Inflammatory macrophage treated with lipopolysaccharide for 4 hours (primary cell): ENCODE data around the gene ABHD12.
A peak's percentile ranks its signal among the peaks of the same experiment; 100 is the strongest.
"Not testable (repeated sequence)": the region's sequence is repeated elsewhere in the genome, so short reads cannot be mapped to it uniquely, and the experiment has no call there.

Experiments
- DNase-seq: peaks from one replicate; pipeline ENCODE4 v3.0.0-alpha.2; 2020

Gene ABHD12

GRCh38 chr20:25353353-25353746, 37.3 kb downstream of the ABHD12 start:
- no peak for DNase-seq

GRCh38 chr20:25352746-25353145, 37.9 kb downstream of the ABHD12 start:
- no peak for DNase-seq

- no peak for DNase-seq
These were observed 39.6 kb downstream of the ABHD12 start for GRCh38 chr20:25351024-25351360.

GRCh38 chr20:25346349-25346748, 44.3 kb downstream of the ABHD12 start:
- DNase-seq: no peak

- DNase-seq: no peak
These were observed 44.9 kb downstream of the ABHD12 start for GRCh38 chr20:25345721-25346120.

- no peak for DNase-seq
These were observed 46.0 kb downstream of the ABHD12 start for GRCh38 chr20:25344634-25345033.

GRCh38 chr20:25341716-25342680, 48.6 kb downstream of the ABHD12 start:
- no peak for DNase-seq

- no peak for DNase-seq
These were observed 50.3 kb downstream of the ABHD12 start for GRCh38 chr20:25340380-25340779.

- no peak for DNase-seq
These were observed 51.0 kb downstream of the ABHD12 start for GRCh38 chr20:25339608-25340007.

- no peak for DNase-seq
These were observed 52.3 kb downstream of the ABHD12 start for GRCh38 chr20:25338112-25339023.

- DNase-seq: no peak
These were observed 53.8 kb downstream of the ABHD12 start for GRCh38 chr20:25336561-25337422.

- DNase-seq: not testable (repeated sequence)
These were observed 55.7 kb downstream of the ABHD12 start for GRCh38 chr20:25334972-25335371.

GRCh38 chr20:25328954-25329498, 61.6 kb downstream of the ABHD12 start:
- no peak for DNase-seq

- no peak for DNase-seq
These were observed 63.0 kb downstream of the ABHD12 start for GRCh38 chr20:25327521-25328235.

GRCh38 chr20:25325997-25326396, 64.6 kb downstream of the ABHD12 start:
- no peak for DNase-seq

GRCh38 chr20:25325073-25325472, 65.6 kb downstream of the ABHD12 start:
- peak; percentile 11 for DNase-seq

GRCh38 chr20:25324412-25324811, 66.2 kb downstream of the ABHD12 start:
- peak; percentile 98 for DNase-seq

- DNase-seq: no peak
These were observed 67.0 kb downstream of the ABHD12 start for GRCh38 chr20:25323496-25324246.

- DNase-seq: peak; percentile 2
These were observed 68.6 kb downstream of the ABHD12 start for GRCh38 chr20:25321991-25322390.

- DNase-seq: peak; percentile 70
These were observed 69.3 kb downstream of the ABHD12 start for GRCh38 chr20:25321262-25321831.
